ENCODE measurements around the gene DPP6. TPM values are rescaled to one million over a fixed set of nuclear protein-coding genes. Genes with fewer than 3 reads are reported as not detected.

The DPP6 gene
- total and polyA plus RNA-seq, 4 experiments from 2014 or later, result not detected

DNA sequence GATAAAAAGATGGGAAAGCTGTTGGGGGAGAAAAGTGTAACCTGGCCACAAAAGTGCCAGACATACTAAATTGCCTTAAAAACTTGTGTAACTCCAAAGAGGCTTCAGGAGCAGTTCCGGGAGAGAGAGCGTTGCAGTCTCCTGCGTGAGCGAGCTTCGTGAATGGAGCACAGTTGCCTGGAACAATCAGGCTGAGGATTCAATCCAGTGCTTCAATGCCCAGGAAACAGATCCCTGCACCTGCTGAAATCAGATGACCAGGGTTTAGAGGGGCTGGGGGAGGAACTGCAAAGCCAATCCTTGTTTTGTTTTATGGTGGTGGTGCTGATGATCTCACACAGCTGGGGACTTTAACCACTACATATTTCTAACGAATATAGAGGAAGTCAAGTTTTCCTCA is 398.3 kb downstream of the DPP6 start:
- H3K27me3 Mint-ChIP-seq, result no peaks in the 10 kb centered on the region

DNA sequence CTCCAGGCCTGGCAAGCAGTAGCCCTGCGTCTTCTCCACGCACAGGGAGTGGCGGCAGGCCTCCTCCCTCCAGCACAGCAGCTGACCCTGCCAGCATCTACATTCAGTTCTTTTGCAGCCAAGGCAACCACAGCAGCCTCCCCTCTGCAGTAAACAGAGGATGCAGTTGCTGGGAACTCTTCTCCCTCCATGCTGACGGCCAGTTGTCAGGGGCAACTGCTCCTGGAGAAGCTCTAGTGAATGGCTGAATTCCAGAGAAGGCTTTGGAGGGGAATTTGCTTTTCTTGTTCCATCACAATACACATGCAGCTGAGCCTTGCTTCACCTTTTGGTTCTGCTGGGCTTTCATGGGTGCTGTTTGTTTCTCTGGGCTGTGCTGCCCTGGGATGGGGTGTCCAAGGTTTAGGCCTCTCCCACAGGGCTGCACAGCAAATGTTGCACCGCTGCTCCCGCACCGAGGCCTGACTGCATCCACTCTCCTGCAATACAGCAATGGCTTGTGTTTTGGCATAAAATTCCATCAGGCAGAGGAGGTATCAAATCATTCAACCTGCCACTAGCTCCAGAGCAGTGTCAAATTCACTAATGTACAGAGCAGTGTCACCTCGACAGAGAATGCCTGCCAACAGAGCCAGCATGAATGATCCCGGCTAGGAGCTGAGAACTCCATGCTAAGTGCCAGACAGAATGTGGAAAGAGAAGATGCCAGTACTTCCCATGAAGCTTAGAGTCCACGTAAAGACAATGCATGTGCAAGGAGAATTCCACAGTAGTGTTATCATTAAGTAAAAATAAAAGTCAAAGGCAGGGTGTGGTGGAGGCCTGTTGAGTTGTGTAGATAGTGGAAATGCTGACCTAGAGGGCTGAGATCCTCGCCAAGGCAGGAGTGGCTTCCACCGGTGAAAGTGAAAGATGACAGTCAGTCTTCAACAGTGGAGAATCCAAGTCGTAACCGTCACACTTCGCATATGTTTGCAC is 399.6 kb downstream of the DPP6 start:
- Histone ChIP-seq H3K4me1 (ENCODE audit: insufficient read depth, low read length) (no peaks in the 10 kb centered on the region), H3K27me3 (ENCODE audit: insufficient read depth, low read length) (no peaks in the 10 kb centered on the region), H3K27ac (ENCODE audit: low read depth, low read length) (no peak overlapping the region), H3K4me3 (ENCODE audit: low read length in 2 of 2) (no peak overlapping the region), H3K9me3 (ENCODE audit: control insufficient read depth in 1 of 2, low read length in 2 of 2) (no peaks in the 10 kb centered on the region), H3K36me3 (ENCODE audit: insufficient read depth, low read length) (no peaks in the 10 kb centered on the region)
- H3K27me3 Mint-ChIP-seq, result no peaks in the 10 kb centered on the region
- H3K4me3 Mint-ChIP-seq, result no peak overlapping the region
- peak overlapping the region in 1 of 7 donors; percentile 48 for H3K27ac Mint-ChIP-seq
- ChIA-PET POLR2A (ENCODE audit: partially characterized antibody) (no interaction called here), CTCF (ENCODE audit: partially characterized antibody) (no interaction called here)
- intact Hi-C loops (cut with micrococcal nuclease), result no loop called here
- DNase-seq, result no peak
- no peaks in the 10 kb centered on the region for H3K4me1 Mint-ChIP-seq
- no peaks in the 10 kb centered on the region for H3K36me3 Mint-ChIP-seq
- H3K9me3 Mint-ChIP-seq, result peaks cover 0 to 12% (median 6%) of the 10 kb centered on the region in 8 donors

More for the DNA sequence above, 398.3 kb downstream of the DPP6 start:
- Mint-ChIP-seq H3K27ac (no peak overlapping the region), H3K4me1 (no peaks in the 10 kb centered on the region), H3K4me3 (no peak overlapping the region), H3K9me3 (peaks cover 0 to 9% (median 7%) of the 10 kb centered on the region in 8 donors), H3K36me3 (no peaks in the 10 kb centered on the region)
- no peak for DNase-seq
- ChIA-PET CTCF (ENCODE audit: partially characterized antibody) (no interaction called here), POLR2A (ENCODE audit: partially characterized antibody) (no interaction called here)
- H3K4me3 ChIP-seq (ENCODE audit: low read length in 2 of 2), result no peak overlapping the region
- H3K9me3 ChIP-seq (ENCODE audit: control insufficient read depth in 1 of 2, low read length in 2 of 2), result no peaks in the 10 kb centered on the region
- no peaks in the 10 kb centered on the region for H3K4me1 ChIP-seq (ENCODE audit: insufficient read depth, low read length)
- H3K36me3 ChIP-seq (ENCODE audit: insufficient read depth, low read length), result no peaks in the 10 kb centered on the region
- no peaks in the 10 kb centered on the region for H3K27me3 ChIP-seq (ENCODE audit: insufficient read depth, low read length)
- H3K27ac ChIP-seq (ENCODE audit: low read depth, low read length), result no peak overlapping the region
- intact Hi-C loops (cut with micrococcal nuclease), result no loop called here

DNA sequence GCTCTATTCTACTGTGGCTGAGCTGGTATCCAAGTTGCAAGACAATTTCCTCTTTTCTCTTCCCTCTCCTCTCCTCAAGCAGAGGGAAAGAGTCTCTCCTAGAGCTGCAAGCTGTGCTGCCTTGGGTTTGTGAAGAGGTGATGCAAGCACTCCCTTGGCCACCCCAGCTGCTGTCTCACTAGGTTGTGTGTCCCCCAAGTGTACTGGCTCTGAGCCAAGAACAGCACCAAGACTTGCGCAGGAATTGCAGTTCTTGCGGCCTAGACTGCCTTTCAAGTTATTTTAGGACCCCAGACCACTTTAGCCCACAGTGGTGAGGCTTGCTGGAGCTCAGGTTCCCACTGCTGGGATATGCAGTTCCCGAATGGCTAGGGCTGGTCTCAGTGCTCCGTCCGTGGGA is 411.6 kb downstream of the DPP6 start:
- no peaks in the 10 kb centered on the region for H3K36me3 ChIP-seq (ENCODE audit: insufficient read depth, low read length)
- ChIA-PET CTCF (ENCODE audit: partially characterized antibody) (no interaction called here), POLR2A (ENCODE audit: partially characterized antibody) (no interaction called here)
- no peaks in the 10 kb centered on the region for H3K9me3 ChIP-seq (ENCODE audit: control insufficient read depth in 1 of 2, low read length in 2 of 2)
- Mint-ChIP-seq H3K27ac (no peak overlapping the region), H3K27me3 (peaks cover 0 to 1% of the 10 kb centered on the region in 2 donors), H3K9me3 (peaks cover 2 to 33% (median 14%) of the 10 kb centered on the region in 8 donors), H3K4me1 (no peaks in the 10 kb centered on the region), H3K4me3 (no peak overlapping the region), H3K36me3 (no peaks in the 10 kb centered on the region)
- DNase-seq, result no peak
- H3K4me3 ChIP-seq (ENCODE audit: low read length in 2 of 2), result no peak overlapping the region
- intact Hi-C loops (cut with micrococcal nuclease), result no loop called here
- no peaks in the 10 kb centered on the region for H3K27me3 ChIP-seq (ENCODE audit: insufficient read depth, low read length)
- H3K27ac ChIP-seq (ENCODE audit: low read depth, low read length), result no peak overlapping the region
- no peaks in the 10 kb centered on the region for H3K4me1 ChIP-seq (ENCODE audit: insufficient read depth, low read length)

DNA sequence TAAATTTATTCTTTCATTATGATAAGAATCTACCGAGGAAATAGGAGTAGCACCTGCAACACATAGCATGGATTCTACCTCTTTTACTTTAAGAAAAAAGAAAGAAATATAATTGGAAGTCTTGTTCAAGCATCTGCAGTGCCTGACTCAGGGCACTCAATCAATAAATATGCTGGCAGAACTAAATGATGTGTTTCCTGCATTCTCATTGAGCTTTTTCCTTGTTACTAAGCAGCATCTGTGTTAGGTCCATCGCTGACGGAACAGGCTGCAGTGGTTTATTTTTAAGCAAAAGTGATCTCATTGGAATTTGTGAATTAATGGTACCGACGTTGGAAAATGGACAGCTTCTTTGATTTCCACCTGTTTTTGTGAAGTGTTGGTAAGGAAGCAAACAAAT is 417.5 kb downstream of the DPP6 start:
- Mint-ChIP-seq H3K36me3 (no peaks in the 10 kb centered on the region), H3K4me1 (no peaks in the 10 kb centered on the region), H3K4me3 (no peak overlapping the region), H3K27me3 (peaks cover 0 to 1% of the 10 kb centered on the region in 2 donors), H3K27ac (no peak overlapping the region), H3K9me3 (peaks cover 0 to 11% (median 6%) of the 10 kb centered on the region in 8 donors)
- intact Hi-C loops (cut with micrococcal nuclease), result no loop called here
- DNase-seq, result no peak
- Histone ChIP-seq H3K4me3 (ENCODE audit: low read length in 2 of 2) (no peak overlapping the region), H3K27me3 (ENCODE audit: insufficient read depth, low read length) (no peaks in the 10 kb centered on the region), H3K4me1 (ENCODE audit: insufficient read depth, low read length) (no peaks in the 10 kb centered on the region), H3K9me3 (ENCODE audit: control insufficient read depth in 1 of 2, low read length in 2 of 2) (no peaks in the 10 kb centered on the region), H3K27ac (ENCODE audit: low read depth, low read length) (no peak overlapping the region), H3K36me3 (ENCODE audit: insufficient read depth, low read length) (no peaks in the 10 kb centered on the region)
- POLR2A ChIA-PET (ENCODE audit: partially characterized antibody), result no interaction called here
- CTCF ChIA-PET (ENCODE audit: partially characterized antibody), result no interaction called here

DNA sequence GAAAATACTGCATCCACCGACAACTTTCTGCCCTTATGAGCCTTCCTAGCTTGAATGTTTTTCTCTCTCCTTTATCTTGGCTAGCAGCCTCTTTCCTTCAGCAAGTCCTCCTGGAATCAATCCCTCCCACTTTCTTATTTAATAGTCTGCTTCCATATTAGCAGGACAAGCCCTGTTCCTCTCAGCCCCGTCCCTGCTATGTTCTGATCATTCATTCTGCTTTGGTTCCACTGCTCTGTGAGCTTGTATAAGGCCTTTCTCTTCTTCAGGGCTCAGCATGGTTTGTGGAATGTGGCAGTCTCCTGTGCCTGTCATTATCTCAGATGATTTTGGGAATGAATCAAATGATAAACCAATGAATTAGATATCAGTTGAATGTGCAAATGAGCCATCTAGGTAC is 420.1 kb downstream of the DPP6 start:
- H3K27me3 ChIP-seq (ENCODE audit: insufficient read depth, low read length), result no peaks in the 10 kb centered on the region
- no peaks in the 10 kb centered on the region for H3K36me3 Mint-ChIP-seq
- peaks cover 0 to 4% (median 0%) of the 10 kb centered on the region in 8 donors for H3K9me3 Mint-ChIP-seq
- ChIA-PET CTCF (ENCODE audit: partially characterized antibody) (no interaction called here), POLR2A (ENCODE audit: partially characterized antibody) (no interaction called here)
- intact Hi-C loops (cut with micrococcal nuclease), result no loop called here
- H3K36me3 ChIP-seq (ENCODE audit: insufficient read depth, low read length), result no peaks in the 10 kb centered on the region
- no peak for DNase-seq
- no peak overlapping the region for H3K27ac Mint-ChIP-seq
- H3K4me3 ChIP-seq (ENCODE audit: low read length in 2 of 2), result no peak overlapping the region
- no peaks in the 10 kb centered on the region for H3K27me3 Mint-ChIP-seq
- no peaks in the 10 kb centered on the region for H3K4me1 ChIP-seq (ENCODE audit: insufficient read depth, low read length)
- H3K4me3 Mint-ChIP-seq, result no peak overlapping the region
- H3K9me3 ChIP-seq (ENCODE audit: control insufficient read depth in 1 of 2, low read length in 2 of 2), result no peaks in the 10 kb centered on the region
- H3K4me1 Mint-ChIP-seq, result no peaks in the 10 kb centered on the region
- no peak overlapping the region for H3K27ac ChIP-seq (ENCODE audit: low read depth, low read length)

DNA sequence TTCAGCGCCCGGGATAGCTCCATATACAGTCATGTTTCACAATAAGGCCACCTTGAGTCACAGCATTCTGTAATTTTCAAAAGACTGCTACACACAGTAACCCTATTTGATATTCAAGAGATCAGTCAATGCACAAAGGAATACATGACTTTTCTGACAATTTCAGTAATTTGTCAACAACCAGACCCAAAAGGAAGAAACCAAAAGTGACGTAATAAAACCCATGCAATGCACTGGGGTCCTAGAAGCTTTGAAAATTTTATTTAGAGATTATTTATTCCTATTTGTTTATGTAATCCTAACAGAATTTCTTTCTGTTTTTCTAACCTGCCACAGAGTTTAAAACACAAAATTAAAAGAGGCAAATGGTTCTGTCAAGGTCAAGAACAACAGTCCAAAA is 421.2 kb downstream of the DPP6 start:
- intact Hi-C loops (cut with micrococcal nuclease), result no loop called here
- Mint-ChIP-seq H3K27me3 (no peaks in the 10 kb centered on the region), H3K36me3 (no peaks in the 10 kb centered on the region), H3K4me3 (no peak overlapping the region), H3K27ac (no peak overlapping the region), H3K4me1 (no peaks in the 10 kb centered on the region), H3K9me3 (peaks cover 0 to 3% (median 0%) of the 10 kb centered on the region in 8 donors)
- no peaks in the 10 kb centered on the region for H3K4me1 ChIP-seq (ENCODE audit: insufficient read depth, low read length)
- ChIA-PET POLR2A (ENCODE audit: partially characterized antibody) (no interaction called here), CTCF (ENCODE audit: partially characterized antibody) (no interaction called here)
- H3K9me3 ChIP-seq (ENCODE audit: control insufficient read depth in 1 of 2, low read length in 2 of 2), result no peaks in the 10 kb centered on the region
- no peak overlapping the region for H3K27ac ChIP-seq (ENCODE audit: low read depth, low read length)
- DNase-seq, result no peak
- H3K27me3 ChIP-seq (ENCODE audit: insufficient read depth, low read length), result no peaks in the 10 kb centered on the region
- no peaks in the 10 kb centered on the region for H3K36me3 ChIP-seq (ENCODE audit: insufficient read depth, low read length)
- no peak overlapping the region for H3K4me3 ChIP-seq (ENCODE audit: low read length in 2 of 2)

DNA sequence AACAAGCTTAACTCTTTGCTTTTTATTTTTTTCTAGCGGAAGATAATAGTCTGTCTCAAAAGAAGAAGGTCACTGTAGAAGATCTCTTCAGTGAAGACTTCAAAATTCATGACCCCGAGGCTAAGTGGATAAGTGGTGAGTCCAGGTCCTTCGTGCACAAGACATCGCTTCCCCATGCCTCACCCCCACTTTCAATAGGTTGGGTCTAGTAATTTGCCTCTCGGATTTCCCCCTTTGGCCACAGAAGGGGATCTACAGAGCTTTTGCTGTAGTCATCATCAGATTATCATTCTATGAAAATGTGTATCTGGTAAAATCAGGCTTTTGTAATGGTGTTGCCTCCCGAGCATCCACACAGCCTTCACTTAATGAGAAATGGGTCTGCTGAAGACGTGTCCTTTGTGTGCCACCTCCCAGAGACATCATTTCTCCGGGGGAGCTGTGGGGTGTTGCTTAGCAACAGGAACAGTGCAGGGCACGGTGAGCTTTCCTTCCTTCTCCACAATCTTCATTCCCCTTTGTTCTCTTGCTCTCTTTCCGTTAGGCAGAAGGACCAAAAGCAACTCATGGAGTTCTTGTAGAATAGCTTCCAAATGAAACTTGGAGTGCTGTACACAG is 422.8 kb downstream of the DPP6 start:
- Histone ChIP-seq H3K36me3 (ENCODE audit: insufficient read depth, low read length) (no peaks in the 10 kb centered on the region), H3K27ac (ENCODE audit: low read depth, low read length) (no peak overlapping the region), H3K4me3 (ENCODE audit: low read length in 2 of 2) (no peak overlapping the region), H3K4me1 (ENCODE audit: insufficient read depth, low read length) (no peaks in the 10 kb centered on the region), H3K27me3 (ENCODE audit: insufficient read depth, low read length) (no peaks in the 10 kb centered on the region), H3K9me3 (ENCODE audit: control insufficient read depth in 1 of 2, low read length in 2 of 2) (no peaks in the 10 kb centered on the region)
- Mint-ChIP-seq H3K27ac (no peak overlapping the region), H3K4me1 (no peaks in the 10 kb centered on the region), H3K4me3 (no peak overlapping the region), H3K9me3 (peaks cover 0 to 3% (median 0%) of the 10 kb centered on the region in 8 donors), H3K27me3 (no peaks in the 10 kb centered on the region), H3K36me3 (no peaks in the 10 kb centered on the region)
- CTCF ChIA-PET (ENCODE audit: partially characterized antibody), result no interaction called here
- intact Hi-C loops (cut with micrococcal nuclease), result no loop called here
- DNase-seq, result no peak
- POLR2A ChIA-PET (ENCODE audit: partially characterized antibody), result no interaction called here

All from CD4-positive, alpha-beta memory T cell (primary cell).